NCI-H69 (cell line): Measurements from ENCODE around the gene TENM3.

ENCODE experiments used
- DNase-seq: peaks from one replicate; lab custom pipeline; 2025; lab: John Stamatoyannopoulos, UW

Gene TENM3

DNA sequence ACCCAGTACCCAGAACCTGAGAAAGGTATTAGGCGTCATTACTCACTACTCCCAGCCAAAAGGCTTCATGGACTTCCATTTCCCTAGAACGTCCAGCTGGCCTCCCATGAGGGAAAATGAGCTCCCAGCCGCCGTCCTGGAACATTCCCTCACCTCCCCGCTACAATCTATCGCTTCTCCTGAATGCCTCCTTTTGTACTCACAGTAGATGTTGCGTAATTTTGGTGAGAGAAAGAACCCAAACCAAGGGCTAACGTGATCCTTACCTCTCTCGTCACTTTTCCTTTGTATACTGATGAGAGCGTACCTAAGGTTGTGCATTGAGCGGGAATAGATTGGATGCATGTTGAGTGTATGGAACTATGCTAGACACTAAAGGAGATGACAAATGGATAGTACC, 161.9 kb downstream of the TENM3 start:
- no peak for DNase-seq

DNA sequence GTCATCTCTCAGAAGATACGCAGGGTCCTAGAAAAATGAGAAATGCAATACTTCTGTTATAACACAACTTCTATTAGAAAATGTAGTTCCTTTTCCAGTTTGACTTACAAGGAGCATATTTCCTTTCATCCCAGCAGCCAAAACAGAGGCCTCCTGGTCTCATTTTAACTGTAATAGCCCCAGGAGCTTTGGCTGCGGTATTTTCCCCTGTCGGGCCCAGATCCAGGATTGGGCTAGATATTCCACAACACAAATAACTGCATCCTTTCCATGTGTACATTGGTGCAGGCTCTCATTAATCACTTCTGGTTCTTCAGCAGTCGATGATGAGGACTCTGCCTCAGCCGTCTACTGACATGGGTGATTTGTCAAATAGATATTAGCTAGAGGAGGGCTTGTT, 166.1 kb downstream of the TENM3 start:
- DNase-seq = peak; percentile 29

DNA sequence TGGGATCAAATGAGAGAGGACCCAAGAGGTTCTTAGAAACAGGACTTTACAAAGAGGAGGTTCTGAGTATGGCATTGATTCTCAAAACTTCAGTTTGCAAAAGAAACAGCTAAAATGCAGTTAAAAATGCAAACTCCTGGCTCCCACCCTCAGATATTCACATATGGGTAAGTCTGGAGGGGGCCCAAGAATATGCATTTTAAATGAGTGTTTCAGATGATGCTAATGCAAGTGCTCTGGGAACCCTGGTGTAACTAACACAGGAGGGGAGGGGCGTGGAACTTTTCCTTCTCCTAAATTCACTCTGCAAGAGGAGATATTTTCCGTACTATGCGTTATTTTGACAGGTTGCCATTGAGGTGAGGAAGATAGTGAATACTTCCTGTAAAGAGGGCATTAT, 168.2 kb downstream of the TENM3 start:
- no peak for DNase-seq

DNA sequence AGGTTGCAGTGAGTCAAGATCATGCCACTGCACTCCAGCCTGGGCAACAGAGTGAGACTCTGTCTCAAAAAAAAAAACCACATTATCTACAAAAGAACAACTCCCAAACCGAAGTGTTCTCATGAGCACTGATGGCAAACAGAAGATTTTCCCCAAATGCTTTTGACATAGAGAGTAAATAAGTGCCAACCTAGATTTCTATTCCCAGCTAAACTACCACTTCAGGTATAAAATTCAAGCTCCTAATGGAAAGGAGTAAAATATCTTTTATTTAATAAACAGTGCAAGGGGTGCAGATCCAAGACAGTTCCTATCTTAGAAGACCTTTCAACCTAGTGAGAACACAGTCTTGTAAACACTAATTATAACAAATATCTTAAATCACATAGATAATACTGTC, 170.3 kb downstream of the TENM3 start:
- no peak for DNase-seq

DNA sequence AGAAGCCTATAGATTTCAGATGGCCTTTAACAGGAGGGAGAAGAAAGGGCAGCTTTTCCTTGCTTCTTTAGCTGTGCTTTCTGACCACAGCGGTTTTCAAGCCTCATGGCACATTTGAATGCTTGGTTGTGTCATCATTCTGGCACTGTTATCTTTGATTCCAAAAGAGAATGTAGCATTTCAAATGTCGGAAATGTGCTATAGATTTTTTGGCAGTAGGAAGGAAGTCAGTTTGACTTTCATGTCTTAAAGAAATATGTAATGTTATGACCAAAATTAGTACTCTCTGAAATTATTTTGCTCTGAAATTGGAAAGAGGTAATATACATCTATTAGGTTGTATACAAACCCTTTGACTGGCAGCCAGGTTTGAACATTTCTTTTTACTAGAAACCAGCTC, 171.9 kb downstream of the TENM3 start:
- DNase-seq = no peak

DNA sequence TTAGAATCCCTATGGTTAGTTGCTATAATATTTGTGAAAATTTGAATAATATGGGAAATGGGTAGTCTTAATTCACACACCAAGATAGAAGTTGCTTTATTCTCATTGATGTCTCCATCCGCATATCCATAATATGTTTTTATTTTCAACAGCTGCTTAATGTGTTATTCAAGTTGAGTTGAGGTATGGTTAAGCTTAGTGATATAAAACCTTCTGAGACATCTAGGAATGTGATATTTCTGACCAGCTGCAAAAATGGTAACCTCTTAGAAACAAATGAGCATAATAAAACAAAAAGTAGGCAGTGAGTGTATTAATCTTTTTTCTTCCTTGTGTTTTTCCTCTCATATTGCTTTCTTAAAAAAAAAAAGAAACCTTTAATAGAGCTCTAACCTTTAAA, 172.9 kb downstream of the TENM3 start:
- DNase-seq = no peak

DNA sequence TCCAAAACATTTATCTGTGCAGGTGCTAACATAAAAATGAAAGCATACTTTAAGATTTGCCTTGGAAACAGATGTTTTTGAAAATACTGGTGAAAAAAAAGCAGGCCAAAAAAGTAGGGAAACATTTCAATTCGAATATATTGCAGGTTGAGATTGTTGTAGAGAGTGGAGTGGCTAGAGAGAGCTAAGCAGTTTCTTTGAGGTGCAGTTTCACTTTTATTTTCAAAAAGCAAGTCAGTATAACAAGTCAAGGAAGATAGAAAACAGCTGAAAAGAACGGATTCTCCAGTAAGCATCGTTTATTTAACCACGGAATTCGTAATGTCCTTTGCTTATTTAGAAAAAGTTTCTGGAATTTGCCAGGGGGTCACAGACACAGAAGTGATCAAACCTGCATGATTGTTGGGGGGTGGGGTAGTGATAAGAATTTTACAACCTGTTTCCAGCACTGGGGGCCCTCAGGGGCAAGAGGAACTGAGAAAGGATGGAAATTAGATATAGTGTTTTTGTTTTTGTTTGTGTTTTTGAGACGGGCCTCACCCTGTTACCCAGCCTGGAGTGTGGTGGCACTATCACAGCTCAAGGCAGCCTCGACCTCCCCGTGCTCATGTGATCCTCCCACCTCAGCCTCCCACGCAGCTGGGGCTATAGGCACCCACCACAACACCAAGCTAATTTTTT, 175.0 kb downstream of the TENM3 start:
- no peak for DNase-seq

DNA sequence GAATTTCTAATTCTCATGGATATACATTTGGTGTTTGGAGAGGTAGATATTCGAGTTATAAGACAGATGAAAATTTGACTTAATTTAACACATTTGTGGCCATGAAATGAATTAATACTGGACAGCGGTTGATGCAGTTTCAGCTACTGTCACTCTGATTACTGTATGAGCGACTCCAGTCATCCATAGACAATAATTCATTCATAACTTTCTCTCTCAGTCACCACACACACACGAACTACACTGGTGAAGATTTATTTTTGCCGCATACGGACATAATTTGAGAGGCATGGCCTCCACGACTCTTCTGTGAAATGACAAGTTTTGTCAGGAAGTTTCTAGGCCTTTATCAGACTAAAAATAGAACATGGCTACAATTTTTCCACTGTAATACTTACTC, 177.0 kb downstream of the TENM3 start:
- DNase-seq = no peak

DNA sequence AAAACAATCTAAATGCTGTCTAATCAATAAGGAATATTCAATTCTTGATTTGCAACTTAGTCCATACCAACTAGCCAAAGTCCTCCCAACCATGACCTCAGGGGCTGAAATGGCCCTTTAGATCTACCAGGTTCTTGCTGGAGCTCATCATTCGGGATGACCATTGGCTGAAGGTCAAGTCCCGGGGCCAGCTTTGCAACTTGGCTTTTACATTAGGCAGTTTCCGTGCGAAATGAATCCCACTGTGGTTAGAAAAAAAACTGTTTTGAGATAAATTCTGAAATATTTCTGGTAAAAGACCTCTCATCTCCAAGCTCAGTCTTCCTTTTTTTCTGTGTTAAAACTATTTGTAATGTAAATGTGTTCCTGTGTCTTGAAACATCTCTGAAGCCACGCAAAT, 178.6 kb downstream of the TENM3 start:
- DNase-seq = no peak

DNA sequence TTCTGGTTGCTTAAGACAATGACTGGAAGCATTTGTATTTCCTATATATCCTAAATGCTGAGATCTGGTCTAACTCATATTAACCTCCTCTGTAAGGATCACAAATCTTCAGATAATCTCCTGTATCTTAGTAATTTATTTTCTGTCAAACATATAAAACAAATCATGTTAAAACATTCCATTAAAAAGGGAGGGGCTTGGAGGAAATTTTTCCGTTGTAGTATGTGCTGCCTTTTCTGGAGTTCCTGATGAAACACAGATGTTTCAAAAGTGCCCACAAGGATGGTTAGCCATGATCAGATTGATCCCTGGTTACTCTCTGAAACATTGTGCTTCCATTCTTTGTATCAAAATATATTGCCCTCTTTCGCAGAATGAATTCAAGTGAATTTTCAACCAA, 182.1 kb downstream of the TENM3 start:
- DNase-seq = no peak

DNA sequence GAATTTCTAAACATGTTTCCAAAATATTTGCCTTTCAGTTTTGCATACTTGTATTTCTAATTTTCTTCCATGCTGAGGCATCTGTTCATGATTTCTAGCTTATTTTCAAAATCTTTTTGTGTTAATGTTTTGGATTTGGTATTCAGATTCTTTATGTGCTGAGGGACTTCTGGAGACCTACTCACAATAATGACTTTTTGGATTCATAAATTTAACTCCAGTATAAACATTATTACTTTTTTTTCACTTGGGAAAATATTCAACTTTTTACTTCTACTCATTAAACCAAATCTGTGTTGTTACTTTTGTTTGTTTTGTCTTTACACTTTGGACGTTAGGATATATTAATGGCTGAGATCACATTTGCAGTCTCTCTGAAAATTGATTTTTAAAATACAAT, 183.7 kb downstream of the TENM3 start:
- no peak for DNase-seq

DNA sequence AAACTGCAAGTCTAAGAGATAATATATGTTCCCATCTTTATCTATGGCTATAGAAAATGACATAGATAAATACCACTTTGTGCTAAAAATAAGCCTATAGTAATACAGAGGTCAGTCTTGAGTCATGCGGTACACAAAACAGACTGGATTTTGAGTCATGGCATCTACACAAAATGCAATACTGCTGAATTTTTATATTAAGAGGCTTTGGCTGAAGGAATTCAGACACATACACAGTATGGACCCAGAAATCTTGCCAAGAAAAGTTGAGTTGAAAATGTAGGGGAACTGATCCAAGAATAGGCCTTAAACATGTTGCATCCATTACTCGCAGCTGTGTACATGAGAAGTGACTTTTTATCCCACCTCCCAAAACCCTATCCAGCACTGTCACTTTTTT, 184.4 kb downstream of the TENM3 start:
- DNase-seq = no peak

DNA sequence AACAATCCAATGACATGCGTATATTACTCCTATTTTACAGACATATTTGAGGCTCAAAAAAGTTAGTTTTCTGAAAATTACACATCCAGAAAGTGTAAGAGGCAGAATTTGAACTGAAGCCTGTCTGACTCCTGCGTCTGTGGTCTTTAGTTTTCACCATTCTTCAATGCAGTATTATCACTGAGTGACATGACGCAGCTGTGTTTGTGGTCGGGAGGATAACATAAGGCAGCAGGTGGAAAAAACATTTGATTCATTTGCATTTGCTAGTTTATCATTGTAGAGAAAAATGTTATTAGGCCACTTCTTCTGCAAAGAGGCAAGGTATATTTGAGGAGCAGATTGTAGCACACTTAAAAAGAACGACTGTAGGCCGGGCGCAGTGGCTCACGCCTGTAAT, 186.7 kb downstream of the TENM3 start:
- no peak for DNase-seq

DNA sequence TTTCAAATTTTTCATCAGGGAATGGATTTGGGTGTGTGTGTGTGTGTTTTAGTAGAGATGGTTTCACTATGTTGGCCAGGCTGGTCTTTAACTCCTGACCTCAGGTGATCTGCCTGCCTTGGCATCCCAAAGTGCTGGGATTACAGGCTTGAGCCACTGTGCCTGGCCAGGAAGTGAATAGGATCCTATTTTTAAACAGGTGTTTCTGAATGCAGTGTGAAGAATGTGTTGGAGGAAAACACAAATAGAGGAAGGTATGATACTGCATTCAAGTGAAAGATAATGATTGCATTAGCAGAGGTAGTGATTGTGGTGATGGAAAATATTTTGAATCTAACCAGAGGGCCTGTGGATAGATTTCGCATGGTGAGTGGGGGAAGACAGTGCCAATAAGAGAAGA, 189.6 kb downstream of the TENM3 start:
- no peak for DNase-seq

DNA sequence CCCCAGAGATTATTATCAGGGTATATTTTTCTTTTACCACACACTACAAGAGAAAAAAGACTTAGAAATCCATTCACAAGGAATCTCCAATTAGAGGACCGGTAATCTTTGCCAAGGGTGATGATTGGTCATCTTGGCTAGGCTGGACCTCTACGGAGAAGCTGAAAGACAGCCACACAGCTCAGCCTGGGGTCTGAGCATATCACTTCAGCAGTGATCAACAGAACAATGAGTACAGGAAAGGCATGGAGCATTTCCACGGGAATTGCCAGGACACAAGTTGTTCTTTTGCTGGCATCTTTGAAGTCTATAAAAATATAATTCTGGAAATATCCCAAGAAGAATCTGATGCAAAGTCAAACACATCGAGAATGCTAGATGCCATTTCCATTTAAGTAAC, 191.5 kb downstream of the TENM3 start:
- no peak for DNase-seq

DNA sequence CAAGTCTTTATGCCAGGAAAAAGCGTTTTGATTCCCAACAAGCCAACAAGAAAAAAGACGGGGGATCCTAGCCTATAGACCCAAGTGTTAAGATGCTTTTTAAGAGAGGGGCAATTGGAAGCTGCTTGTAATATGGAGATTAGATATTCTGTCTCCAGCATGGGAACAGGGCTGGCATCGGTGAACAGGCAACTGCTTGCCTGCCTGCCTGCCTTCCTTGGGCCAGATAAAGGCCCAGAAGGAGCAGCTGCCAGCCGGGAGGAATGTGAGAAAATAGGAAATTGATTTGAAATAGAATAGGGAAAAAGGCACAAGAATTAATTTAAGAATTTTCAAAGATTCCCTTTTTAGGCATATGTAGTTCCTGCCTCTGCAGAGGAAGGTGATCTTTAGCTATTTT, 192.2 kb downstream of the TENM3 start:
- no peak for DNase-seq

DNA sequence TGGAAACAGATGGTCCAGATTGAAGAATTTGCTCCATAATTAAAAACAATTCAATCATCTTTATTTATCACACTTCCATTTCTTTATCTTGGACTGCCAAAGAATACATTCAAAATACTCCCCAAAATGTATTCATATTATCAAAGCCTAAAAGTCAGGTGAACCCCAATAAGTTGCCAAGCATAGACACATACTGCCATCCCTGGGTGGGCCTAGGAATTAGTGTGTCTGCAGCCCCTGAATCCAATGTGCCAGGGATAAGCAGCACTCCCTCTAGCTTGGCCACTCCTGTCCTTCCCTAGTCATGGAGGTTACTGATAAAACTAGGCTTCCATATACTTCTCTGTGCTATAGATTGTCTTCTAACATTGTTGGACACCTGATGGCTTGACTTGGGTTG, 199.9 kb downstream of the TENM3 start:
- DNase-seq = no peak

DNA sequence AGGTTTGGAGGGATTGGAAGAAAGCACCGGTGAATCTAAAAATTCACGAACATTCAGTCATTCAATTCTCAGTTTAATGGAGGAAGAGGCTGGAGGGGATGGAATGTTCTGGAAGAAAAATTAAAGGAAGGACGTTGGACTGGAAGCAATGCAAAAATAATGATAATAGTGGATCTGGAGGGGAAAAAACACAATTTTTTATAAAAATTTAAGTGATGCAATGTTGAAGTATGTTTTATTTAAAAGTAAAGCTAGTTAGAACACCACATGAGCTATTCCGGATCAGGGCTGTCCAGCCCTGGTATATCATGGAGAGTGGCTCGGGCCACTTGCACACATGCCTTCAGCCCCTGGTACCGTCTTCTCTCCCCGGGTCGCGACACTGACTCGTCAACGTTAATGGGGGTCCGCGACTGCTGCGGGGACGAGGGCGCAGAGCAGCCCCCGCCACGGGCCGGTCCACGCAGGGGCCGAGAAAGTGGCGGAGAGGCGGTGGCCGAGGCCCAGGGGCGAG, 204.6 kb downstream of the TENM3 start:
- DNase-seq = no peak

DNA sequence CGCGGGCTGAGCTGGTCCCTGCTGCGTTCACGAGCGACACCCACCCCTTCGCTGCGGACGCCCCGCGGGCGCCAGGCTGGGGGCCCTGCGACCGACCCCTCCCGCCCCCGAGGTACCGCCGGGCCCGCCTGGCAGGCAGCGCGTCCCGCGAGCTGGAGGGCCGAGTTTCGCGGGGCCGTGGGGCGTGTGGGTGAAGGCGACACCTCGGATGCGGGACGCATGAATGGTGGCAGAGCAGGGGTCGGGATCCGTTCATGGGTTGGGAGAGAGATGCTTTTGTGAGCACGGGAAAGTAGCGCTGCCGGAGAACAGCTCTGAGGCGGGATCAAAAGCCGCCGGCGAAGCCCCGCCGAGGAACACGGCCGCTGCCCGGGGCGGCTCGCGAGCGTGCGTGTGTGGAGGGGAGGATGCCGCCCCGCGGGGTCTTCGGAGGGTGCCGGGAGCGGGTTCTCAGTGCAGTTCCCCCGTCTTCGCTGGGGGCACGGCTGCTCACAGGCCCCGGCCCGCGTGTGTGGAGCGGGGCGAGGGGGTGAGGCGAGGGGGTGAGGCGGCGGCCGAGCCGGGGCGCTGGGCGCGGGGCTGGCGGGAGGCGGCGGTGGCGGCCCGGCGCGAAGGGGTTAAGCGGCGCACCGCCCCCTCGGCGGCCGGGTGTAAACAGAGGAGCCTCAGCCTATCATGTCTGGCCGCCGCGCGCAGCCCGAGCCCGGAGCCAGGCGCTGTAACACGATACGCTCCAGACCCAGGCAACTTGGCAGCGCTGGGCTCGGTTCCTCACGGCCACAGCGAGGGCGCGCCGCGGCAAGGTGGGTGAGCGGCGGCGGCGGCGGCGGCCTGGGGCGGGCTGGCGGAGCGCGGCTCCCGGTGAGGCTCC, 205.3 kb downstream of the TENM3 start:
- DNase-seq = peak; percentile 94

DNA sequence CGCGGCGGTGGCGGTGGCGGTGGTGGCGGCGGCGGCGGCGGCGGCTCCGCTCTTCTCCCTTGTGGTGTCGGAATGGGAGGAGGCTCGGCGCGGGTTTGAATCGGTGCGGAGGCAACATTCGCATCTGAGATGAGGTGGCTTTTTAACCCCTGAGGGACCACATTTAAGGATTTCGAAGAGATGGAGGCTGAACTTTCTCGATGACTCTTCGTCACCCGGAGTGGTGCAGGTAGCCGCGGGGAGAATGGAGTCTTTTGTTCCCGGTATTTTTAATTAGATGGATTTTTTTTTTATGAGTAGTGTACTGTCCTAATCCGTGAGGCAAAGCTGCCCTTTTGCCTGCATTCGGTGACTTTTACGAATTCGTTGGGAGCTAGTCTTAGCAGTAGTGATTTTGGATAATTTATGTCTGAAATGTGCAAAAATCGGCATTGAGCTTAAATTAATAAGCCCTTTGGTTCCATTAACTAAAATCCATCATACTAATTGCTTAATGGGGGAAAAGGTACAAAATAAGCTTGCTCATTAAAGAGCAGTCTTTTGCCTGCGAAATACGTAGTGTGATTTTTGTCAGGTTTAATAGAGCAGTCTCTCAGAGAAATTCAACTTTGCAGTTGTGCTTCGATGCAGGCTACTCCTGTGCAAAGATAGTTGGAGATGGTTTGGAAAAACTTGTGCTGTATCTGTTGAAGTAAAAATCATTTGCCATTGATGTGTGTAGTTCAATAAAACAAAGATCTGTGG, 206.2 kb downstream of the TENM3 start:
- peak; percentile 83 for DNase-seq

DNA sequence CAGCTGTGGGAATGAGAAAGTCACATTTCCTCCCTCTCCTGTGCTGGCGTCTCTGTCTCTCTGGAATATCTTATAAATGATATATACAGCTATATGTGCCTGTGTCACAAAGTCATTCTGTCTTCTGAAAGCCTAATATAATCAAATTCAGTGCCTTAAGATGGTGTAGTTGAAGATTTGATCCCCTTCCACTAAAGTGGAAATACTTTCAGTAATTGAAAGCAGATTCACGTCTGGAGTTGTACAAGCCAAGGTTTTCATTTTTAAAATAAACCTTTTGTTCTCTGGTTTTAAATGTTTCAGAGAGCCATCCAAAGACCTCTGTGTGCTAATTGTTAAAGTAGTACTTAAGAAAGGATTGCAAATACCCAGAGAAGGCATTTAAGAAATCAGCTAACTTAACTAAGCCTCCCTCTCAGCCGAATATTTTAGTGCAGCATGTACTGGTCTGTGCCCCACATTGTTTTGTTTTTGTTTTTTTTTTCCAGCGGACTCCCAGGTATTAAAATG, 206.8 kb downstream of the TENM3 start:
- DNase-seq = peak; percentile 31

DNA sequence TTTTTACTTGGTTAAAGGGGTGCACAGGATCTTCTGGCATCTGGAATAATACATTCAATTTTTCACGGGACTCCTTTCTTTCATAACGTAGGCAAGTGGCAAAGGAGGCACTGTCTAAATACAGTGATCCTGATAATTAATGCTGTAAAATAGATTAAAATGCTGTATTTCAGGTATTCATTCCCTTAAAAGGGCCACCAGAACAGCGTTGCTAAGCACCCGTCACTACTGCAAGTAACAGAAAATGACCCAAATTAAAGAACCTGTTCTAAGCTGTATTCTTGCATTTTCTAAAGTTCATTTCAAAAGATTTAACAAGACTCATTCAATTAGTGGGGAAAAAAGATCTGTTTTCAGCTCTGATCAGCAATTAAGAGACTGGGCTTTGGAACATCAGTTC, 208.2 kb downstream of the TENM3 start:
- DNase-seq = peak; percentile 35

DNA sequence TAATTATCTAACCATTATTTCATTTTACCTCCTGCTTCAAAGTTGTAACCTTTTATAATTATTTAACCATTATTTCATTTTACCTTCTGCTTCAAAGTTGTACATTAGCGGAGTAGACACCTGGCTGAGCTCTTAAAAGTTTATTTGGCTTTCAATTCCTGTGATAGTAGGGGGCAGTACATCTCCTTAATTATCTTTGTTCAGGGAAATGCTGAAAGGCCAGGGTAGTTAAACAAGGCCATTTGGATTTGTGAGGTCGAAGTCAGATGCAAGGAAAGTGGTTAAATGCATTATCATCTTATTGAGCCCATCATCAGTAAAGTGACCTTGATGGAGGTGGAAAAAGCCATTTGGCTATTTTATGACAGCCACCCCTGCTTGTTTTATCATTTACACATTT, 210.6 kb downstream of the TENM3 start:
- peak; percentile 94 for DNase-seq
